DMS 273 (cell line): ENCODE data around the gene LOXHD1.

Source experiments
- DNase-seq: peaks from one replicate; lab custom pipeline; 2025; ENCODE audit not compliant: unreplicated experiment; lab: John Stamatoyannopoulos, UW

LOXHD1 gene, protein sequence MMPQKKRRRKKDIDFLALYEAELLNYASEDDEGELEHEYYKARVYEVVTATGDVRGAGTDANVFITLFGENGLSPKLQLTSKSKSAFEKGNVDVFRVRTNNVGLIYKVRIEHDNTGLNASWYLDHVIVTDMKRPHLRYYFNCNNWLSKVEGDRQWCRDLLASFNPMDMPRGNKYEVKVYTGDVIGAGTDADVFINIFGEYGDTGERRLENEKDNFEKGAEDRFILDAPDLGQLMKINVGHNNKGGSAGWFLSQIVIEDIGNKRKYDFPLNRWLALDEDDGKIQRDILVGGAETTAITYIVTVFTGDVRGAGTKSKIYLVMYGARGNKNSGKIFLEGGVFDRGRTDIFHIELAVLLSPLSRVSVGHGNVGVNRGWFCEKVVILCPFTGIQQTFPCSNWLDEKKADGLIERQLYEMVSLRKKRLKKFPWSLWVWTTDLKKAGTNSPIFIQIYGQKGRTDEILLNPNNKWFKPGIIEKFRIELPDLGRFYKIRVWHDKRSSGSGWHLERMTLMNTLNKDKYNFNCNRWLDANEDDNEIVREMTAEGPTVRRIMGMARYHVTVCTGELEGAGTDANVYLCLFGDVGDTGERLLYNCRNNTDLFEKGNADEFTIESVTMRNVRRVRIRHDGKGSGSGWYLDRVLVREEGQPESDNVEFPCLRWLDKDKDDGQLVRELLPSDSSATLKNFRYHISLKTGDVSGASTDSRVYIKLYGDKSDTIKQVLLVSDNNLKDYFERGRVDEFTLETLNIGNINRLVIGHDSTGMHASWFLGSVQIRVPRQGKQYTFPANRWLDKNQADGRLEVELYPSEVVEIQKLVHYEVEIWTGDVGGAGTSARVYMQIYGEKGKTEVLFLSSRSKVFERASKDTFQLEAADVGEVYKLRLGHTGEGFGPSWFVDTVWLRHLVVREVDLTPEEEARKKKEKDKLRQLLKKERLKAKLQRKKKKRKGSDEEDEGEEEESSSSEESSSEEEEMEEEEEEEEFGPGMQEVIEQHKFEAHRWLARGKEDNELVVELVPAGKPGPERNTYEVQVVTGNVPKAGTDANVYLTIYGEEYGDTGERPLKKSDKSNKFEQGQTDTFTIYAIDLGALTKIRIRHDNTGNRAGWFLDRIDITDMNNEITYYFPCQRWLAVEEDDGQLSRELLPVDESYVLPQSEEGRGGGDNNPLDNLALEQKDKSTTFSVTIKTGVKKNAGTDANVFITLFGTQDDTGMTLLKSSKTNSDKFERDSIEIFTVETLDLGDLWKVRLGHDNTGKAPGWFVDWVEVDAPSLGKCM (N-terminal part only)

DNA sequence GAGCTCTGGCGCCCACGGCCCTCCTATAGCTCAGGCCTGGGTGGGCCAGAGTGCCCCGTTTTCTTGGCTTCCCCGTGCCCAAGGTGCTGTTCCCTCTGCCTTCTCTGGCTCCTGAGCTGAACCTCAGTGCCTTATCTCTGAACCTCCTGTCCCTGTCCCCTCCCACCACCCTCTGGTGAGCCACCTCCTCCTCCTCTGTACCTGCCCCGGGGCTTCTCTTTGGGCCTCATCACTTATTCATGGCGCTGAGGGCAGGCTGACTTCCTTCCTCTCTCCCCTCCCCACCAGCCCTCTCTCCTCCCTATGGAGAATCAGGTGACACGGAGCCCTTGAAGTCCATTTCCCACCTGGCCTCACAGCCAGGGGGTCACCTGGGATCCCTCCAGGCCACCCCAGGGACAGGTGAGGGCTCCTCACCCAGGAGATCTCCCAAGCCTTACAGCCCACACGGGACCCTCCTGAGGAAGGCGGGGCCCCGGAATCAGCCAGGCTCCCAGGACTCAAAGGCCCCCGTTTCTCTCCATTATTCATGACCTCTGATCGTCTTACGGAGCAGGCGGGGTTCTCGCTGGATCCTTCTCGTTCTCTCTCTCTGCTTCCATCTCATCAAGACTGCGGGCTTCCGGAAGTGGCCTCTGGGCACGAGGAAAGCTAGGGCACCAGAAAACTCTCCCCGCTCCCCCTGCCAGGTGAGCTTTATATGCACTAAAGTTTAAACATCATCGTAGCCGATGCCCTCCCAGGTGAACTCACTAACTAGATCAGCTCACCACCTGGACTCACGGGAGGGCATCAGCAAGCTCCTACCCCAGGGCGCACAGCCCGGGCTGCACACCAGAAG, at the start of gene LOXHD1:
Gene LOXHD1 (minus strand): TSS at position 106 of the 841 bp plus-strand sequence. CDS start 187 bp downstream, outside the sequence.
- no peak for DNase-seq

DNA sequence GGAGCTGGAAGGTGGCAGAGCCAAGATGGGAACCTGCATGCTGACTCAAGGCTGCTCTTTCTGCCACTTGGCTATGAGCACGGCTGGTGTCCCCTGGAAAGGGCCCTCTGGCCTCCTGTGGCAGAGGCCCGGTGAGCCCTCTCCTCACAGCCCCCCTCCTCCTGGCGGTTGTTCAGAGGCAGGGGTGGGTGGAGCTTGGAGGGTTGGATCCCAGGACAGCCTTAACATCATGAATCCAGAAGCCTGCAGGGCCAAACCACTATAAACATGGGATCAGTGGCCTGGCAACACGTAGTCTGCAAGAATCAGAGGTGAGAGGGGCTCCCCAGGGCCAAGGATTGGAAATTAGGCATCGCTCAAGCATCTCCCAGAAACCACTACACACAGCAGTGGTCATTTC, 48.5 kb upstream of the LOXHD1 start:
- no peak for DNase-seq

DNA sequence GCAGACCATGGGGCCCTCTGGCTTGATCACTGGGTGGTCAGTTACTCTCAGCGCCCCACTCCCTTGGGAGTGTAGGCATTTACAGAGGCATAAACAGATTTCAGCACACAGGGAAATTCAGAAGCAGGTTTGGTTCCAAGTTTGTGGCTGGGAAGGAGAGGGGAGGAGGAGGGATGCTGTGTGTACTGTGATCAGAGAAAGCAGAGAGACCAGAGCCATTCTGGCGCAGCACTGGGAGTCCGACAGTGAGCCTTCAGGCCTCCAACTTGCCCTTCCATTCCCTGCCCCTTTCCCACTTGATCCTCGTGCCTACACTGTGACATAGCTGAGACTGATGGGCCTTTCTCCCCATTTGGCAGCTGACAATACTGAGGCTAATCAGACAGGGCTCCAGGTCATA, 47.8 kb upstream of the LOXHD1 start:
- DNase-seq: no peak

DNA sequence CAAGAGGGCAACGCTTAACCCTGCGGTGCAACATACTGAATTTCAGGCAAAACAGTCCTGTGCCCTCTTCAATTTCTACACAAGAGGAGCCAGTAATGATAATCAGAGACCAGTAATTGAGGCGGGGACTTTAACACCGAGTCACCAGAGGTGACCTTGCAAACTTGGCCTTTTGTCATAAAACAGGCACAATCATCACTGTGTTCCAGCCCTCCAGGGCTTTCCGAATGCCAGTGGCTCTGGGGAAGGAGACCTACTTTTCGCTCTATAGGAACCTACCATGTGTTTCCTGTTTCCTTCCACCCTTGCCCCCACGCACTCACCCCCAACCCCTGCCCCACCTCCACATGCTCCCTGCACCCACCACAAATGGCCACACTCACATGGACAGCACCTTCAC, 47.2 kb upstream of the LOXHD1 start:
- no peak for DNase-seq

DNA sequence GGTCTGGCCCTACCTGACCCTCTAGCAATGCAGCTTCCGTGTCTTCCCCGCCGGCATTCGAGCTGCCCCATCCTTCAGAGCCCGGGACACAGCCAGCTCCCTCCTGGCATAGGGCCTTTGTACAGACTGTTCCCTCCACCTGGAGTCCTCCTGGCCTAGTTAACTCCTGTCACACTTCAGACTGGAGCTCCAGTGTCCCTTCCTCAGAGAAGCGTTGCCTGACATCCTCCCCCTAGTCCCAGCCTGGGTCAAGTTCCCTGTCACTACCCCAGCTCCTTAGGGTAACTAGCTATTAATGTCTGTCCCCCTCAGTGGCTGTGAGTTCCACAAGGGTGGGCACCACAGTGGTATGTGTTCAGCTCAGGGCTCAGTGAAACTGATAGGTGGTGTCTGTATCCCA, 45.5 kb upstream of the LOXHD1 start:
- no peak for DNase-seq

DNA sequence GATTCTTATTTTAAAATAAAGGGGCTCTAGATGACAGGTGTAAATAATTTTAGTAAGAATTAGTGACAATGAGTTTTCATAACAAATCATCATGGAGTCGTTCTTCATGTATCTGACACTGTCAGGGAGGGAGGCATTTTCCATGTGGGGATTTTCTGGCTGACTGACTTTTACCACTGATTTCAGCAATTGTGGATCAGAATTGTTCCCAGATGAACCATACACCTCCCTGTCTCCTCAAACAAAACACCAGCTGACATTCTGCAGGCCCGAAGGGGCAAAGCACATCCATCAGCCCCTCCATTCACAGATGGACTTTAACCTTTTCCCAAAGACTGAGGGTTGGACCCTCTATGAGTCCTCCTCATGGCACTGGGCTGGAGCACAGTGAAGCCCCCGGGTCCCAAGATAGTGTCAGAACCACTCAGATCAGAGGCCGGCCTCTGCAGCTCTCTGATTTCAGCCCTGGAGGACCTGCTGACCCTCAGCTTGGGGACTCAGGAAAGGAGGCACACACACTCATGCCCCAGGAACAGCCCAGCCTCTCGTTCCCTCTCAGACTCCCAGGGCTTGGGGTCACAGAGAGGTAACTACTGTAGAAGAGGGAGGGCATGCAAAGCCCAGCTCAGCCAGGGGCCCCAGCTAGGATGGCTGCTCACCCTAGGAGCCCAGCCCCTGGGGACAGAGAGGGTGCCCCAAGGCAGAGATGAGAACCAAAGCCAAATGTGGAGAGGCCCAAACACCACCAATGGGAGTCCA, 43.2 kb upstream of the LOXHD1 start:
- no peak for DNase-seq

DNA sequence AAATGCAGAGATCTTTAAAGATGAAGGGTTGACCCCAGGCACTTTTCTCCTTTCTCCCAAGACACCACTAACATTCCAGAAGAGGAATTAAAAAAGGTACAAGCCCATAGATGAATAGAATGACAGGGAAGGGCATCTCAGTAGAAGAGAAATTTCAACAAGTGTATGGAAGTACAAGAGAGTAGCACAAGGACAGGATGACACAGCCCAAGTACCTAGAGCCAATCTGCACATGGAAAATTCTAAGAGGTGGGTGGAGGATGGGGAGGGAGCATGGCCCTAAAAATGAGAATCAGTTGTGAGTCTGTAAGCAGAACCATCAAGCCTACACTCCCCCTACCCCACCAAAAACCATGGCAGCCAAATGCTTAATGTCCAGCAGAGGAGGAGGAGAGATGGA, 39.7 kb upstream of the LOXHD1 start:
- DNase-seq: no peak

DNA sequence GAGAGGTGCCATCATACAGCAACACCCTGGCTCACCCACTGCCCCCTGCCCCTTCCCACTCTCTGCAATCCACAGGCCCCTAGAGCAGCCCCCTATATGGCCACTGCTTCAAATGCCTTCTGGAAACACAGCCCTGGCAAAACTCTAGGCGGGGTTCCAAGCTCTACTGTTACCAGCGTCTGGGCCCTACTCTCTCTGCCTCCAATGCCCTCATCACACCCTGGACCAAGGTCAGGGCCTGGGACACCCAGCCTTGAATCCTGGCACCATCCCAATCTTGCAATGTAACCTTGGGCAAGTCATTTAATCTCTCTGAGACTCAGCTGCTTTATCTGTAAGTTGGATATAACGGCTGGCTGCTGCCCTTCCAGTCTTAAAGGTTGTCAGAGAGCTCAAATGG, 39.2 kb upstream of the LOXHD1 start:
- no peak for DNase-seq

DNA sequence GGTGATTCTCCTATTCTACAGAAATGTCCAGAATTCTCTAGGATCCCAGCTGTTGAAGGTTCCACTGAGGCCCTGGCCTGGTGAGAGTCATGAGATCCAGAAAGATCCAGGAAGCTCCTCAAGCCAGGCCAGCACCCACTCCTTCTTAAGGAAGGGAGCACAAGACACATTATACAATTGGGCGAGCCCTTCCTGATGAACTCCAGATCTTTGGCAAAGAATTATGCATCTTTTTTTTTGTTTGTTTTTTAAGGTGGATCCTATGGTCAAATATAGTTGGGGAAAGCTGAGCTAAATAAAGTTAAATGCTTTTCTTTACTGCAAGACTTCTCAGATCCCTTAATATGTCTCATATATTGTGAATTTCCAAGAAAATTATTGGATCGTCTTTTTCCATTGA, 37.0 kb upstream of the LOXHD1 start:
- no peak for DNase-seq

DNA sequence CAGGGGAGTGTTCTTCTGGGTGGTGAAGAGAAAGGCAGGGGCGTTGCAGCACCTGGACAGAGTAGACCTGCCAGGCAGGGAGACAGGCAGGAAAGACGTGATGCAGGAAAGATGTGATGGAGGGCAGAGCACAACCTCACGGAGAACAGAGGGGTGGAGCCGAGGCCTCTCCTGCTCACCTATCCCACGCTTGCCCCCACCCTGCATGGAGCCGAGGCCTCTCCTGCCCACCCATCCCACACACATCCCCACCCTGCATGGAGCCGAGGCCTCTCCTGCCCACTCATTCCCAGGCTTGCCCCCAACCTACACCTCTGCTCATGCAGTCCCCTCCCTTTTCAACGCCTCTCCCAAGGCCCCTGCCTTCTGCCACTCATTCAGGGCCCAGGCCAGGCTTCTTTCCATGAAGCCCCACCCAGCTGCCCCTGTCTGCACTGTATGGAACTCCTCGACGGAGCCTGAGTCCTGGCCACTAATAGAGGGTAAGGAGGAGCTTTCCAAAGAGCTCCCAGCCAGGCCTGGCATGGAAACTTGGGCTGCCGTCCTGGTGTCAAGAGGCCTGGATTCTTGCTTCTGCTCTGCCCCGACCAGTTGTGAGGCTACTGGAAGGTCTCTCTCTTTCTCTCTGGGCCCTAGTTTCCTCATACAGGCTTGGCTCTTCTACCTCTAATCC, 32.0 kb upstream of the LOXHD1 start:
- no peak for DNase-seq

DNA sequence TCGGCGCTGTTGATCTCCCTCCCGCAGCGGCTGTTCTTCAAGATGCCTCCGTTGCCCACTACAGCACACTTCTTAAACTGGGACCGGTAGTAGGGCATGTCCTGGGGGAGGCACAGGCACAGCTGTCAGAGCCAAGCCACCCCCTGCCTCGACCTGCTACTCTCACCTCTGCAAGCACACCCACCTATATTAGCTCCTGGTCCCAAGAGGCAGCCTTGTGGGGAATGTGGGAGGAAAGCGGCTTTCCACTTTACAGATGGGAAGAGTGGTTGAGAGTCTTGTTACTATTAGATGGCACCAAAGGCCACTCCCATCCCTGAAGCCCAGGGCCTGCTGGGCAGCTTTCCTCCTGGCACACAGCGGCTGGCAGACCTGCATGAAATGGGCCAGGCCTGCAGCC, 29.2 kb upstream of the LOXHD1 start:
- DNase-seq: no peak

DNA sequence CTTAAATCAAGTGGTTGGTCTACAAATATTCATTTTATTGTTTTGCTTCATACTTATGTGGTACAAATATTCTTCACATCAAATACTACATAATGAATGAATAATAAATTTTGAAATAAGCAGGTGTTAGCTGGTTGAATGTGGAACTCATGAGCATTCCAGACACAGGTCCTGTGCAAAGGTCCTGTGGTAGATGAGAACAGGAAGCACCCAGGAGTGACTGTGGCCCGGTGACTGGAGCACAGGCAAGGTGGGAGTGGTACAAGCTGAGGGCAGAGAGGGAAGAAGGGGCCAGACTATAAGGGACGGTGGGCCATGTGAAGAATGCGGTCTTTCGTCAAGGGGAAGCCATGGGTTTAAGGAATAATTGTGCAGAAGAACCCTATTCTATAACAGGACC, 26.2 kb upstream of the LOXHD1 start:
- DNase-seq: no peak

DNA sequence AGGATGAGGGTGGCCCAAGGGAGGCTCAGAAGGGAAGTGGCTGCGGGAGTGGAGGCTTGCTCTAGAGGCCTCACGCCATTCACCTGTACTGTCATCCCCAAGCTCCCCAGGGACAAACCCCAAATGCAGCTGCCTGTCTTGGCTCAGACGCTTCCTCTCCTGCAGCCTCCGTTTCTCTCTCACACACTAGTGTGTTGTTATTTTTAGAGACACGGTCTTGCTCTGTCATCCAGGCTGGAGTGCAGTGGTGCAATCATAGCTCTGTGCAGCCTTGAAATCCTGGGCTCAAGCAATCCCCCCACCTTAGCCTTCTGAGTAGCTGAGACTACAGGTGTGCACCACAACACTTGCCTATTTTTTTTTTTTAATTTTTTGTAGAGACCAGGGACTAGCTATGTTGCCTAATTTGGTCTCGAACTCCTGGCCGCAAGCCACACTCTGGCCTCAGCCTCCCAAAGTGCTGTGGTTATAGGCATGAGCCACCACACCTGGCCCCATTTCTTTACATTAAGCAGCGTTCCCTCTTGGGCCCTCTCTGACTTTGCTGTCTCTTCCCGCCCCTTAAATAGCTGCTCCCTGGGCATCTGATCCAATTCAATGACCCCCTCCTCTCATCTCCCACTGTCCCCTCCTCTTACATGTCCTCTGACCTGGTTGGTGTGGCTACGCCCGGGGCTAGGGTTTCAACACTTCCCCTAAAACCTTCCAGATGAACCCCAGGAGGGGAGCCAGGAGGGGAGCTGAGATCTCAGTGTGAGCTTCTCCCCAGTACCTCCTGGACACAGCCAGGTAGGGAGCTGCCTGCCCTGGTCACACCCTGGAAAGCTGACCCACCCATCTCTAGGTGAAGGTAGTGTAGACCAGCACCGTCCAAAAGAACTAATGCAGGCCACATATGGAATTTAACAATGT, 24.0 kb upstream of the LOXHD1 start:
- no peak for DNase-seq

DNA sequence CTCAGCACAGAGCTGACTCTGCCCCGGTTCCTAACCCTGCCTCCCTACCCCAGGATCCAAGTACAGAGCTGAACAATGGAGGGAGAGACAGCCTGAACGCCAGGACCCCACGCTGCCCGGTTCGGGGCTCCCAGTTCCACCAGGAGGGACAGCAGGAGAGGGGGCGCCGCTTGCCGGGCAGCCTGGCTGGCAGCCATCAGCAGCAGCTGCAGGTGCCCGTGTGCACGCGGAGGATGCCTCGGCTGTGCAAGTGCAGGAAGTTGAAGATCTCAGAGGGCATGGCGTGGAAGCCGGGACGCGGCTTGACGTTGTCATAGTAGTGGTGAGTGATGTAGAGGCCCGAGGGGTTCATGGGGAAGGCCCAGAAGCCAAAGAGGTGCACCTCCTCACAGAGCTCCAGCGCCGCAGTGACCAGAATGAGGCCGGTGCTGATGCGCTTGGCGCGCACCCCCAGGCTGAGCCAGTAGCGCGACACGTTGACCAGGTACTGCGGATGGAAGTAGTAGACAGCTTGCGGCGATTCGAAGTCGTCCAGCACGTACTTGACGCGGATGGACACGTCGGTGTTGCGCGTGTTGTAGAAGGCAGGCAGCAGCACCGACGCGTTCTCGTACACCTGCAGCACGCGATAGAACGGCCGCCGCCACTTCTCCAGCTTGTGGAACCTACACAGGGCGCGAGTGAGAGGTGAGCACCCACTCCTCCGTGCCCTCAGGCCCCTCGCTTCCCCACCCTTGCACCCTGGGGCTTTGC, 23.0 kb upstream of the LOXHD1 start:
- DNase-seq: no peak

DNA sequence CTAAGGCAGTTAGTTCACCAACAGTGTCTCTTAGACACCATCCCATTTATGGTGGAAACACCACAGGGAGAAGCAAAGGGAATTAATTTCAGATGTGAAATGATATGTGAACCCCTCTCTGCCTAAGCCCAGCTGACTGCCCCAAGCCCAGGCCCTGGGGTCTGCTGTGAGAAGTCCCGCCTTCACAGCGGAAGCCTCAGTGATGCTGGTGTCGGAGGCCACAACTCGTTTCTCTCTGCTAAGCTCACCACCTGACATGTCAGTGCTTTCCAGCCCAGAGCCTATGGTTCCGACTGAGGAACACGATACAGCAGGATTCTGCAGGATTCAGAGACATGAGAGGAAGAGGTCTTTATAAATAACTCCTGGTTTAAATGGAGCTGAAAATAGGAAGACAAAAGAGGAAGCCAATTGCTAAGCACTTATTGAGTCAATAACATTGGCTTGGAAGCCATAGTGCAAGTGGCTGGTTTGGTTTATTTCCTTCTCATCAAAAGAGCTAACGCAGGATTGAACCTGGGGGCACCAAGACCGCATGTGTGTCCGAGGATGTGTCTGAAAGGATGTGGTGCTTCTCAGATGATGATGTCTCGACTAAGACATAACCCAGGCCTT, 21.9 kb upstream of the LOXHD1 start:
- no peak for DNase-seq

DNA sequence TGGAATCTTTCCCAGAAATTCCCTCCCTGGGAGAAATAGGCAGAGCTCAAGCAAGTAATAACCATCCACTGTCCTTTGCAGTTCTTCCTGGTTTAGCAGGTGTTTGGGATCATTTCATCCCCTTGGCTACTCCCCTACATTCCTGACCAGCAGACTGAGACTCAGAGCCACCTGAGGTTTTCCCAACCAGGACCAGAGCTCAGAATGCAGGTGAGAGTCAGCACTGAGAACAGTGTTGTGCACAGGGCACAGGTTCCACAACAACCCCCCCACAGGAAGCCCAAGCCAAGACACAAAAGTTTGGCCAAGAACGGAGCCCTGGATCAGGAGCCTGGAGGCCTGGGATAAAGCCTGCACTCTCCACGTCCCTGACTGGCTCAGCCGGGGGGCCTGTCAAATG, 21.0 kb upstream of the LOXHD1 start:
- no peak for DNase-seq

DNA sequence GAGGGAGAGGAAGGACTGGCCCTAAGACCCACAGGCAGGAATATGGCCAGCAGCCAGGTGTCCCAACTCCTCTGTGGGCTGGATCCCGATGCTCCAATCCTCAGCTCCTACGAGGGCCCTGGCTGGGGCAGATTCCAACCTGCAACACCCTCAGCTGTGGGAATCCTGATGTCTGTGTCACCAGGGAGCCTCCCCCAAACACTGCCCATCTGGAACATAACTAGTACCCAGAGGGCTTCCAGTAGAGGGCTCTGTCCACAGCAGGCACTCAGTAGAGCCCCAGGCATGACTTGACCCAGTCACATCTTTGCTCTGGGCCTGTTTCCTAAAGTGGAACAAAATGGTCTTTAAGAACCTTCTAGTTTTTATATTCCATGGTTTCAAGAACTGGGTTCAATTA, 20.6 kb upstream of the LOXHD1 start:
- peak; percentile 43 for DNase-seq
